Astrocyte (in vitro differentiated cells and primary cell): ENCODE data around the gene NEMP1.
"Not testable (repeated sequence)": the region's sequence is repeated elsewhere in the genome, so short reads cannot be mapped to it uniquely, and the experiment has no call there.

Experiments
- CTCF ChIP-seq: IDR thresholded peaks from 2 replicates; pipeline ENCODE4 v1.5.1; 2011; ENCODE audit warnings: low read depth, mild to moderate bottlenecking, inconsistent platforms, low read length, moderate library complexity; ENCODE audit not compliant: insufficient read depth
- EZH2 ChIP-seq: IDR thresholded peaks from 2 replicates; pipeline ENCODE4 v1.6.1; 2012; ENCODE audit warnings: mild to moderate bottlenecking, low read length, inconsistent platforms; ENCODE audit not compliant: insufficient read depth

- not testable (repeated sequence) for TF ChIP-seq CTCF, EZH2
These were observed 24.7 kb downstream of the NEMP1 start for GRCh38 chr12:57053901-57054300.
